Embryonic facial prominence (tissue), 1 donor: Measurements from ENCODE around the gene SLC30A1.

ENCODE experiments used
- DNase-seq: peaks from one replicate; pipeline ENCODE4 v3.0.0-alpha.2; 2016; ENCODE audit errors: extremely low spot score

Gene SLC30A1

GRCh38 chr1:211524521-211524920, 54.4 kb downstream of the SLC30A1 start:
- DNase-seq, result no peak

- DNase-seq, result no peak
These were observed 56.2 kb downstream of the SLC30A1 start for GRCh38 chr1:211522804-211523203.
